ENCODE measurements around the gene DNAJC22. TPM values are rescaled to one million over a fixed set of nuclear protein-coding genes. Genes with fewer than 3 reads are reported as not detected.
"Not testable (repeated sequence)": the region's sequence is repeated elsewhere in the genome, so short reads cannot be mapped to it uniquely, and the experiment has no call there.

The DNAJC22 gene
- total RNA-seq, 6 experiments from 2014 or later = 36.5 to 49.1 (median 43.7) TPM

GRCh38 chr12:49375406-49375805, 28.7 kb downstream of the DNAJC22 start:
- ATAC-seq (no peak), DNase-seq (no peak)
- Histone ChIP-seq H3K27ac (no peak overlapping the region), H3K36me3 (no peaks in the 10 kb centered on the region), H3K4me1 (no peaks in the 10 kb centered on the region), H3K4me3 (no peak overlapping the region), H3K9me3 (no peaks in the 10 kb centered on the region), H3K27me3 (no peaks in the 10 kb centered on the region)
- WGBS (ENCODE audit: insufficient coverage, low coverage, low lambda C conversion rate, missing lambda C conversion rate) = 86% methylated on average over 1 of the region's 1 CpG
- TF ChIP-seq POLR2A (IDR thresholded peaks at IDR 0.05) = no peak
- no peak for TF ChIP-seq CTCF (IDR thresholded peaks at IDR 0.05)
- intact Hi-C loops (cut with DNase I) = no loop called here

GRCh38 chr12:49377386-49377785, 30.7 kb downstream of the DNAJC22 start:
- no peaks in the 10 kb centered on the region for H3K9me3 ChIP-seq
- no peaks in the 10 kb centered on the region for H3K4me1 ChIP-seq
- no peak for DNase-seq
- ATAC-seq = no peak
- H3K36me3 ChIP-seq = no peaks in the 10 kb centered on the region
- no peak overlapping the region for H3K4me3 ChIP-seq
- no peak for TF ChIP-seq POLR2A (IDR thresholded peaks at IDR 0.05)
- TF ChIP-seq CTCF (IDR thresholded peaks at IDR 0.05) = no peak
- intact Hi-C loops (cut with DNase I) = no loop called here
- H3K27me3 ChIP-seq = no peaks in the 10 kb centered on the region
- WGBS (ENCODE audit: insufficient coverage, low coverage, low lambda C conversion rate, missing lambda C conversion rate) = 34% methylated on average over 2 of the region's 2 CpGs
- no peak overlapping the region for H3K27ac ChIP-seq

GRCh38 chr12:49380184-49380583, 33.5 kb downstream of the DNAJC22 start:
- WGBS (ENCODE audit: insufficient coverage, low coverage, low lambda C conversion rate, missing lambda C conversion rate) = 88% methylated on average over 6 of the region's 9 CpGs
- H3K36me3 ChIP-seq; H3K27me3 ChIP-seq; DNase-seq; intact Hi-C loops (cut with DNase I); H3K9me3 ChIP-seq; H3K4me3 ChIP-seq; ATAC-seq; H3K4me1 ChIP-seq; H3K27ac ChIP-seq: not testable (repeated sequence)

- ATAC-seq = peak; percentile 32 to 44 (median 32)
- 62% methylated on average over 9 of the region's 18 CpGs for WGBS (ENCODE audit: insufficient coverage, low coverage, low lambda C conversion rate, missing lambda C conversion rate)
- no peak for TF ChIP-seq CTCF (IDR thresholded peaks at IDR 0.05)
- no peak for TF ChIP-seq POLR2A (IDR thresholded peaks at IDR 0.05)
- Histone ChIP-seq H3K27me3 (no peaks in the 10 kb centered on the region), H3K4me3 (no peak overlapping the region), H3K27ac (no peak overlapping the region), H3K36me3 (no peaks in the 10 kb centered on the region), H3K4me1 (no peaks in the 10 kb centered on the region), H3K9me3 (no peaks in the 10 kb centered on the region)
- intact Hi-C loops (cut with DNase I) = no loop called here
- DNase-seq = peak in 1 of 3 donors; percentile 30
These were observed 42.1 kb downstream of the DNAJC22 start for GRCh38 chr12:49388682-49389386.

GRCh38 chr12:49389387-49389703, 42.7 kb downstream of the DNAJC22 start:
- H3K4me1 ChIP-seq = no peaks in the 10 kb centered on the region
- 82% methylated on average over 10 of the region's 13 CpGs for WGBS (ENCODE audit: insufficient coverage, low coverage, low lambda C conversion rate, missing lambda C conversion rate)
- H3K27me3 ChIP-seq = no peaks in the 10 kb centered on the region
- no peak for ATAC-seq
- H3K27ac ChIP-seq = no peak overlapping the region
- no peaks in the 10 kb centered on the region for H3K36me3 ChIP-seq
- no peaks in the 10 kb centered on the region for H3K9me3 ChIP-seq
- TF ChIP-seq CTCF (IDR thresholded peaks at IDR 0.05) = no peak
- TF ChIP-seq POLR2A (IDR thresholded peaks at IDR 0.05) = no peak
- intact Hi-C loops (cut with DNase I) = no loop called here
- H3K4me3 ChIP-seq = no peak overlapping the region
- DNase-seq = no peak

Measured in right lobe of liver (tissue), 6 donors.